Heart right ventricle (tissue), 16 donors: ENCODE results near the gene EFTUD2. TPM values are rescaled to one million over a fixed set of nuclear protein-coding genes. Genes with fewer than 3 reads are reported as not detected.
A peak's percentile ranks its signal among the peaks of the same experiment; 100 is the strongest.

Source experiments
- ATAC-seq, 8 donors: fragments of 200-7000 bp; cut with Tn5 transposase; one replicate each; pipeline ENCODE4 v1.9.1; 2020; ENCODE audit warnings: mild to moderate bottlenecking in 8 of 8, moderate library complexity in 8 of 8, moderate number of reproducible peaks in 1 of 8
- DNase-seq, 2 donors: peaks; one replicate each; pipeline ENCODE4 v3.0.0-alpha.2; 2020
- H3K27ac ChIP-seq, 10 donors: fragments of 200-600 bp; sonication (generic) in 2 of 10; one replicate each; pipeline versions ENCODE4 v1.5.0 to v1.8.0; 2020 to 2022; ENCODE audit warnings: mild to moderate bottlenecking in 3 of 10
- H3K27me3 ChIP-seq, 7 donors: fragments of 200-600 bp; one replicate each; pipeline ENCODE4 v1.8.0; 2021 to 2022; ENCODE audit warnings: mild to moderate bottlenecking in 2 of 7
- H3K36me3 ChIP-seq, 9 donors: fragments of 200-600 bp; sonication (generic) in 1 of 9; one replicate each; pipeline versions ENCODE4 v1.5.0 to v1.8.0; 2020 to 2022; ENCODE audit warnings: mild to moderate bottlenecking in 2 of 9
- H3K4me1 ChIP-seq, 9 donors: fragments of 200-600 bp; sonication (generic) in 1 of 9; one replicate each; pipeline versions ENCODE4 v1.5.0 to v1.8.0; 2020 to 2022; ENCODE audit warnings: mild to moderate bottlenecking in 4 of 9
- H3K4me3 ChIP-seq, 10 donors: fragments of 200-600 bp; sonication (generic) in 2 of 10; one replicate each; pipeline versions ENCODE4 v1.5.0 to v1.8.0; 2020 to 2022; ENCODE audit warnings: mild to moderate bottlenecking in 7 of 10, moderate library complexity in 2 of 10
- H3K9me3 ChIP-seq, 11 donors: fragments of 200-600 bp in 10 of 11; sonication (generic) in 2 of 11; one replicate each; pipeline versions ENCODE4 v1.5.0 to v1.8.0; 2013 to 2022; ENCODE audit warnings: mild to moderate bottlenecking in 2 of 11, control low read depth in 1 of 11, moderate library complexity in 1 of 11
- WGBS, 2 donors: extraction: QIAGEN DNeasy Blood & Tissue Kit; methylation state at CpG; one replicate each; pipeline ENCODE4 v1.1.7; 2013; ENCODE audit warnings: inconsistent platforms in 1 of 2; 5-methylcytosine and 5-hydroxymethylcytosine counted together
- intact Hi-C, 10 donors: fragments of 100-400 bp; cut with DNase I; formaldehyde crosslinking; loops; one replicate each; pipeline versions ENCODE4 v1.11.1 to v1.14.2; 2022
- polyA plus RNA-seq, 2 donors: library from polyadenylated mRNA; stranded (reverse); fragments of 200-250 nt; gene quantifications; one replicate each; pipeline ENCODE4 v1.2.3, GENCODE V29; 2013
- total RNA-seq, 10 donors: library from RNA; stranded (reverse); fragmentation: NEBNext Ultra II Directional in 3 of 10; extraction: Animal tissue kit (Norgen Biotek cat#: 25700) in 3 of 10; gene quantifications; one replicate each; pipeline versions ENCODE4 v1.2.1 to v1.2.4, GENCODE V29; 2021 to 2023
- TF ChIP-seq, protein P1 (sequence below), 9 donors: fragments of 200-600 bp; sonication (generic) in 2 of 9; IDR thresholded peaks; one replicate each; pipeline versions ENCODE4 v1.5.0 to v1.8.0; 2021 to 2022; ENCODE audit warnings: antibody characterized with exemption in 9 of 9, mild to moderate bottlenecking in 5 of 9, moderate library complexity in 1 of 9
- donor health status: Arrhythmogenic right ventricular cardiomyopathy.
- donor health status: ischemic (EF 13 %, LVEDD 7.1; RV severe dilation, severe dysfunction).
- donor health status: healthy with polysubstance abuse.
- donor health status: DM: no; HTN: yes; CAD: no.
- donor health status: DM: no; HTN: no; CAD: no.
- donor health status: ischemic (EF 25% LVEDD 6.9; RV normal size, moderate dysfunction).
- donor health status: ischemic (EF 25% LVEDD 5.7; RV mildly dilated, moderate dysfunction).
- donor health status: healthy.
- donor health status: DM: yes; HTN: yes; CAD: no.
- donor health status: Ischemic cardiomyopathy.
- donor health status: ischemic (EF 35%, LVEDD 5.7; RV mildly dilated, moderate dysfunction).
- donor health status: nonischemic (EF 11% LVEDD 7.7; RV severe dilation, severe dysfunction).
- donor health status: DM: yes; HTN: yes; CAD: no.
- donor health status: PGD.
- donor health status: ischemic (EF 29% LVEDD 5.4; RV normal size, mild dysfunction).
- donor health status: nonischemic (EF 23%, LVEDD 6.1; RV moderate dilation, normal function).

Gene EFTUD2
- total and polyA plus RNA-seq, 12 donors = 21.6 to 78.2 (median 61.5) TPM

DNA sequence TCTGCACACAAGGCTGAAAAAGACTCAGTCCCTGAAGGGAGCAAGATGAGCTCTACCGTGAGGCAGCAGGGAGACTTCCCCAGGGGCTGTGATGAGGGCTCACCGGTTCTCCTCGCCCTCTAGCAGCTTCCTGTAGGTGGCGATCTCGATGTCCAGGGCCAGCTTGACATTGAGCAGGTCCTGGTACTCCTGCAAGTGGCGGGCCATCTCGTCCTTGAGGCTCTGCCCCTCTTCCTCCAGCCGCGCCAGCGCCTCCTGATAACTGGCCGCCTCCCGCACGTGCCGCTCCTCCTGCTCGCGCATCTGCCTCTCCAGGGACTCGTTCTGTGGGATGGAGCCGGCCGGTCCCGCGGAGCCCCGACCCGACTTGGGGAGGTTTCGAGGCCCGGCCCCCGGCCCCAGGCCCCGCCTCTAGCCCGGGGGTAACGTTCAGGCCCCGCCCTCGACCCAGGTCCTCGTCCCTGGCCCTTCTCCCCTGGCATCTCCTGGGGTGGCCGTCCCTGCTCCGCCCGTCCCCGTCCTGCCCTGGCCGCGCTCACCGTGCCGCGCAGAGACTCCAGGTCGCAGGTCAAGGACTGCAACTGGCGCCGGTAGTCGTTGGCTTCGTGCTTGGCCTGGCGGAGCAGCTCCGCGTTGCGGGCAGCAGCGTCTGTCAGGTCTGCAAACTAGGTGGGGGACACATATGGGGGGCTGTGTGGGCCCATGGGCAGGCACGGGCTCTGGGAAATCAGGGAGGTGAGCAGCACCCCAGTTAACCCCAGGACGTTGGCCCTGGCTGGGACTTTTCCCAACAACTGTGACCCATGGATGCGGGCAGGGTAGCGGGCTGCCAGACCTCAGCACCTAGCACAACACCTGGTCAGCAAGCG lies 12.1 kb upstream of the EFTUD2 start:
- no peaks in the 10 kb centered on the region for H3K9me3 ChIP-seq
- intact Hi-C loops = loop anchor here in 5 of 10 donors (5.0 to 10.0 kb wide), 2 partner anchors 183 to 186 kb away; no protein-coding TSS in a partner anchor
- peak overlapping the region in 9 of 10 donors; percentile 14 to 52 (median 46) for H3K4me3 ChIP-seq
- peak overlapping the region in 8 of 10 donors; percentile 28 to 73 (median 44) for H3K27ac ChIP-seq
- no peaks in the 10 kb centered on the region for H3K36me3 ChIP-seq
- peak; percentile 57 to 85 (median 80) for ATAC-seq
- DNase-seq = peak; percentile 63 to 64
- TF ChIP-seq, protein P1, sequence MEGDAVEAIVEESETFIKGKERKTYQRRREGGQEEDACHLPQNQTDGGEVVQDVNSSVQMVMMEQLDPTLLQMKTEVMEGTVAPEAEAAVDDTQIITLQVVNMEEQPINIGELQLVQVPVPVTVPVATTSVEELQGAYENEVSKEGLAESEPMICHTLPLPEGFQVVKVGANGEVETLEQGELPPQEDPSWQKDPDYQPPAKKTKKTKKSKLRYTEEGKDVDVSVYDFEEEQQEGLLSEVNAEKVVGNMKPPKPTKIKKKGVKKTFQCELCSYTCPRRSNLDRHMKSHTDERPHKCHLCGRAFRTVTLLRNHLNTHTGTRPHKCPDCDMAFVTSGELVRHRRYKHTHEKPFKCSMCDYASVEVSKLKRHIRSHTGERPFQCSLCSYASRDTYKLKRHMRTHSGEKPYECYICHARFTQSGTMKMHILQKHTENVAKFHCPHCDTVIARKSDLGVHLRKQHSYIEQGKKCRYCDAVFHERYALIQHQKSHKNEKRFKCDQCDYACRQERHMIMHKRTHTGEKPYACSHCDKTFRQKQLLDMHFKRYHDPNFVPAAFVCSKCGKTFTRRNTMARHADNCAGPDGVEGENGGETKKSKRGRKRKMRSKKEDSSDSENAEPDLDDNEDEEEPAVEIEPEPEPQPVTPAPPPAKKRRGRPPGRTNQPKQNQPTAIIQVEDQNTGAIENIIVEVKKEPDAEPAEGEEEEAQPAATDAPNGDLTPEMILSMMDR (IDR thresholded peaks at IDR 0.05) = peak; percentile 23 to 69 (median 56)
- peaks cover 0 to 32% (median 13%) of the 10 kb centered on the region in 9 donors for H3K4me1 ChIP-seq
- H3K27me3 ChIP-seq = peaks cover 0 to 42% (median 12%) of the 10 kb centered on the region in 7 donors
- 12 to 14% methylated on average over 56 of the region's 56 CpGs for WGBS, 2 donors

DNA sequence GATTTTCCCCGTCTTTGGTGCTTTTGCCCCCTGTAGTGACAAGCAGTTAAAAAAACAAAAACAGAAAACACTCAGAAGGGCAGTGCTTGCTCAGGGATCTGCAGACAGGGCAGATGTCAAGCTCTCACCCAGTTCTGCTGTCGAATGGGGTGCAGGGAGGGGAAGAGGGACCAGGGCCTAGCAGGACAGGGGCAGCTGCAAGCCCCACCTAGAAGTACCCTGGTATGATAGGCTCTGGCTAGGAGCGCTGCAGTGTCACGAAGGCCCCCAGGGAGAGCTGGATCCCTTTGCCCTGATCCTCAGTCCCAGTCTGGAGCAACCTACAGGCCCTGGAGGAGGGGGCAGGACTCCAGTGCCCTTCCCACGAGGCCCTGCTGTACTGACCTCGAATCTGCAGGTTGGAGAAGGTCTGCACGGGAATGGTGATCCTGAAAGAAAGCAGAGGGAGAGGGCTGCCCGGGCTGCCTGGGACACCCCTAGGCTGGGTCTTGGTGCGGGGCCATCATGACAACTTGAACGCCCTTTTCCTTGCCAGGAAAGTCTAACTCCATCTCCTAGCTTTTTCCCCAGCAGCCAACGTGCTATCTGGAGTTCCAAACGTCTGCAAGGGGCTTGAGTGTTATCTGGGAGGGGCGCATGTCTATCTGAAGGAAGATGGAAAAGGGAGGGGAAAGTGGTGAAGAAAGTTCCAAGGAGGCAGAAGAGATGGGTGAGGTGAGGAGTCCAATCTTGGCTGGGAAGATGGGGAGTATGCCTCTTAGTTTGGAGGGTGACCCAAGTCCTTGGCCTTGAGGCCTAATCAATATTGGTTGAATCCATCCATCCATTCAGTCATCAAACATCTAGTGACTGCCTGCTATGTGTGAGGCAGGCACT lies 11.2 kb upstream of the EFTUD2 start:
- ATAC-seq (no peak), DNase-seq (no peak)
- 81 to 82% methylated on average over 13 of the region's 13 CpGs for WGBS, 2 donors
- H3K4me3 ChIP-seq = peak overlapping the region in 5 of 10 donors; percentile 30 to 52 (median 49)
- no peaks in the 10 kb centered on the region for H3K36me3 ChIP-seq
- H3K4me1 ChIP-seq = peaks cover 0 to 32% (median 9%) of the 10 kb centered on the region in 9 donors
- no peaks in the 10 kb centered on the region for H3K9me3 ChIP-seq
- peak overlapping the region in 4 of 10 donors; percentile 9 to 46 (median 38) for H3K27ac ChIP-seq
- intact Hi-C loops = loop anchor here in 5 of 10 donors (5.0 to 10.0 kb wide), 2 partner anchors 184 to 187 kb away; no protein-coding TSS in a partner anchor
- TF ChIP-seq, protein P1 (IDR thresholded peaks at IDR 0.05) = no peak
- H3K27me3 ChIP-seq = peaks cover 0 to 42% (median 12%) of the 10 kb centered on the region in 7 donors

DNA sequence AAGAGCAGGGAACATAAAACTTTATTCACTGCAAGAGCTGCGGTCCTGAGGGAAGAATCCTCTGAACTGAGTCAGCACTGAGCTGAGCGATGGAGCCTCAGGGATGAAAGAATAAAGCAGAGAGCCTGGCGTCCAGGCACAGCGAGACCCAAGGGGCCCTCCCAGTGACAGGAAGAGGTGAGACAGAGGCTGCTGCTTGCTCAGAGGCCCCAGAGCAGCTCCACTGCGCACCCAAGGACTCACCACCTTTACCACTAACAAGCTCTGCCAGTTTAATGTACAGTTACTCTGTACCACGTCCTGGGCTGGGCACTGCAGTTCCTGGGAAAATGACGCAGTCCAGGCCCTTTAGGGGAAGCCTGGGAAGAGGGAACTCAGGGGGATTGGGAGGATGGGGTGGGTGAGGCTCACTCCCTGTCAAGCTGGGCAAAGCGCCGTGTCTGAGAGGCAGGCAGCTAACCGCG lies 10.5 kb upstream of the EFTUD2 start:
- no peak for DNase-seq
- H3K27ac ChIP-seq = no peak overlapping the region
- no peaks in the 10 kb centered on the region for H3K9me3 ChIP-seq
- no peak for ATAC-seq
- H3K27me3 ChIP-seq = peaks cover 0 to 36% (median 12%) of the 10 kb centered on the region in 7 donors
- intact Hi-C loops = loop anchor here in 5 of 10 donors (5.0 to 10.0 kb wide), 2 partner anchors 185 to 188 kb away; no protein-coding TSS in a partner anchor
- peaks cover 0 to 34% (median 9%) of the 10 kb centered on the region in 9 donors for H3K4me1 ChIP-seq
- H3K36me3 ChIP-seq = no peaks in the 10 kb centered on the region
- TF ChIP-seq, protein P1 (IDR thresholded peaks at IDR 0.05) = no peak
- WGBS, 2 donors = 77 to 83% methylated on average over 11 of the region's 11 CpGs
- no peak overlapping the region for H3K4me3 ChIP-seq
